GM21737 (cell line): ENCODE measurements around the gene BCL2L14.
"Not testable (repeated sequence)": the region's sequence is repeated elsewhere in the genome, so short reads cannot be mapped to it uniquely, and the experiment has no call there.

Source experiments
- ATAC-seq: cut with Tn5 transposase; IDR thresholded peaks from one replicate; pipeline ENCODE4 v1.9.1; 2021; ENCODE audit warnings: mild to moderate bottlenecking, moderate library complexity; ENCODE audit not compliant: unreplicated experiment

The BCL2L14 gene

GRCh38 chr12:12107678-12108077 lies 36.9 kb downstream of the BCL2L14 start:
- ATAC-seq = no peak

DNA sequence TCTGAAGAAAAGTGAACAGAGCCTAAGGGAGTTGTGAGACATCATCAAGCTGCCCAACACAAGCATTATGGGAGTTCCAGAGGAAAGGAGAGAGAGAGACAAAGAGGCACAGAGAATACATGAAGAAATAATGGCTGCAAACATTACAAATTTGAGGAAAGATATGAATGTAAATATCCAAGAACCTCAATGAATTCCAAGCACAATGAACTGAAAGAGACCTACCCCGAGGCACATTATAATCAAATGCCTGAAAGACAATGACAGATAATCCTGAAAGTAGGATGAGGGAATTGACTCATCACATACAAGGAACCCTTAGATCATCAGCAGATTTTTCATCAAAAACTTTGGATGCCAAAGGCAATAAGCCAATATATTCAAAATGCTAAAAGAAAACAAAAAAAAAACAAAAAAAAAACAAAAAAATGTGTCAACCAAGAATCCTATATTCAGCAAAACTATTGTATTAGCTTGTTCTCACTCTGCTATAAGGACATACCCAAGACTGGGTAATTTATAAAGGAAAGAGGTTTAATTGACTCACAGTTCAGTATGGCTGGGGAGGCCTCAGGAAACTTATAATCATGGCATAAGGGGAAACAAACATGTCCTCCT lies 37.8 kb downstream of the BCL2L14 start:
- ATAC-seq = no peak

GRCh38 chr12:12110923-12111555 lies 40.3 kb downstream of the BCL2L14 start:
- not testable (repeated sequence) for ATAC-seq

GRCh38 chr12:12115514-12115913 lies 44.8 kb downstream of the BCL2L14 start:
- ATAC-seq = no peak

DNA sequence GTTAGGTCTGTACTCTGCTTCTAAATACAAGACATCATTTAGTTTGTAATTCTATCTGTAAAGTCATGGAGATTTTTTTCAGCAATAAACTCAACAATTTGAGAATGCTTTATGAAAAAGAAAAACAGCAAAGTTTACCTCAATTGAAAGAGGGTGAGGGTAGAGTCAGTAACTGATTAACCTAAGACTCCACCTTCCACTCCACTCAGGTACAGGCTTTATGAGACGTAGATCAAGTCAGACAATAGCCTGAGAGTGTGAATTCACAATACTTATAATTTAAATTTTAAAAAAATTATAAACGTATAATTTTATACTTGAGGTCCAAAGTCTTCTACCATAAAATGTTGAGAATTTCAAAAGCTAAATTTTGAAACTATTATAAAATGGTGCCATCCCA lies 45.9 kb downstream of the BCL2L14 start:
- ATAC-seq = no peak

GRCh38 chr12:12121061-12121460 lies 50.3 kb downstream of the BCL2L14 start:
- ATAC-seq = no peak

GRCh38 chr12:12123036-12123604 lies 52.4 kb downstream of the BCL2L14 start:
- no peak for ATAC-seq

DNA sequence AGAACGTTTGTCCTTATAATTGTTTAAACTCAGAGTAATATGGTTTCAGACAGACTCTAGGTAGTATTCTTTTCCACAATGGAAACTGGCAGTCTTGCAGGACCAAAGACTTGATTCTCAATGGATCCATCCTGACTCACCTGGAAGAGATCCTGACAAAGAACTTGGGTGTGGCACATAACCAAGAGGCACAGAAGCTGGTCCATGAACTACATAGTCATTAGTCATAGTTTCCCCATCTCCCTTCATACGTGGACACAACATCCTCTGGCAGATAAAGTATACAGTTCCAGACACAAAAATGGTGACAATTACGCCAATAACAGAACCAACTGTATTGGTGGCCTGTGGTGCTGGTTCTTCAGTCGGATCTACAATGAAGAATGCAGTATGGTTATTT lies 55.8 kb downstream of the BCL2L14 start:
- ATAC-seq = no peak

GRCh38 chr12:12127304-12127703 lies 56.6 kb downstream of the BCL2L14 start:
- no peak for ATAC-seq

GRCh38 chr12:12128670-12129069 lies 57.9 kb downstream of the BCL2L14 start:
- ATAC-seq = no peak

DNA sequence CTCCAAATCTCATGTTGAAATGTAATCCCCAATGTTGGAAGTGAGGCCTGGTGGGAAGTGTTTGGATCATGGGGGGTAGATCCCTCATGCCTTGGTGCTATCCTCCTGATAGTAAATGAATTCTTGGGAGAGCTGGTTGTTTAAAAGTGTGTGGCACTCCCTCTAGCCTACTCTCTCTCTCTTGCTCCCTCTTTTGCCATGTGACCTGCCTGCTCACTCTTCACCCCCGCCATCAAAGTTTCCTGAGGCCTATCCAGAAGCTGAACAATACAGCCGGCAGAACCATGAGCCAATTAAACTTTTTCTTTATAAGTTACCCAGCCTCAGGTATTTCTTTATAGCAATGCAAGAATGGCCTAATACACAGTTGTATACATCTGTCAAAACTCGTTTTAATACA lies 62.5 kb downstream of the BCL2L14 start:
- ATAC-seq = no peak

- no peak for ATAC-seq
Measured at GRCh38 chr12:12133785-12134184, 63.0 kb downstream of the BCL2L14 start.

DNA sequence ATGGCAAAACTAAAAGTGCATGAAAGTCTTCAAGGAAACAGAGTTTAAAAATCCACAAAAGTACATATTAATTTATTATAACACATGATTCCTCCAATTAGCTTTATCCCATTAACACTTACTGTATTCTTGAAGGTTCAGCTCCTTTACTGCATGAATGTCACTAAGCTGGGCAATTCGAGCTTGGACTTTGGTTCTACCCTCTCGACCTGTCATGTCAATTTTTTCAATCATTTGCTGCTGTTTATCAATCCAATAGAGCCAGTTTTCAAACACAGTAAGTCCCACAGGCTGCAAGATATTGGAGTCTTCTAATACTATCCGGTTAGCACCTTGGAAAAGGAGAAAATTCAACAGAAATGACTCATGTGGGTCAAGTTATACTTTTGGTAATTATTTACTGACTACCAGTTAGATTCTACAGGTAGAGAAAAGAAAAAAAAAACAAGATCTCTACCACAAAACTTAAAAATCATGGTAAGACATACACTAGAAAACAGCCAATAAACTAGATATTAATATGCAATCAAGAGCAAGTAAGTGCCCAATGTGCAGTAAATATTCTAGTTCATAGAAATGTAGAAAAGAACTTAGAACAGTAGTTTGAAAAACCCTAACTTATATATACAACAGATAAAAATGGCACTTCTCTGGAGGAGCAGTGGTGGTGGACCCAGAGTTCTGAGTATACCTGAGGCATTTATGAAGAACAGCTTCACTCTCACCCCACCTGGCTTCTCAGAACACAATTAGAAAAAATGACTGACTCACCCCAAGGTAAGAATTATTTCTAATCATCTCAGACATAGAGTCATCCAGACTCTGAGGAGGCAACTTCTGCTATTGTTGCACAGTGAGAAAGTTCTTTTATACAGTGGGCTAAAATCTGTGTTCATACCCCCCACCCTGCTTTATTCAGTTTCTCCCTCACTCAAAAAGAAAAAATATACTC lies 67.7 kb downstream of the BCL2L14 start:
- no peak for ATAC-seq

DNA sequence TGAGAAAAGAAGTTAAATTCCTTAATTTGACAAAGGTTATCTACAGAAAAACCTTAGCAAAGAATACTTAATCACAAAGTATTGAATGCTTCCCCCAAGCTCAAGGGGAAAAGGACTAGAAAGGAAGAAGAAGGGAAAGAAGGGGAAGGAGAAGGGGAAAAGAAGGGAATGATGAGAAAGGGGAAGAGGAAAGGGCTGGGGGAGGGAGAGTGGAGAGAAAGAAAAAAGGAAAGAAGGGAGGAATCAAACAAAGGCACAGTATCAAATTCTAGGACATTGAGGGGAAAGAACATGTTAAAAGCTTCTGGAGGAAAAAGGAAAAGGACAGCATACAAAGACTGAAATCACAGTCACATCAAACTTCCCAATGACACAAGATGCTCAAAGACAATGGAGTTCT lies 70.3 kb downstream of the BCL2L14 start:
- ATAC-seq = no peak

DNA sequence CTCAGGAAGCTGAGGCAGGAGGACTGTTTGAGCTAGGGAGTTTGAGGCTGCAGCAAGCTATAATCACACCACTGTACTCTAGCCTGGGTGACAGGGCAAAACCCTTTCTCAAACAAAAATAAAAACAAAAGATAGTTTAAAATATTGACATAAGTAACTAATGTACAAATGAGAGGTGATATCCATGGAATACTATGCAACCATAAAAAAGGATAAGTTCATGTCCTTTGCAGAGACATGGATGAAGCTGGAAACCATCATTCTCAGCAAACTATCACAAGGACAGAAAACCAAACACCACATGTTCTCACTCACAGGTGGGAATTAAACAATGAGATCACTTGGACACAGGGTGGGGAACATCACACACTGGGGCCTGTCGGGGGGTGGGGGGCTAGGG lies 73.8 kb downstream of the BCL2L14 start:
- not testable (repeated sequence) for ATAC-seq

DNA sequence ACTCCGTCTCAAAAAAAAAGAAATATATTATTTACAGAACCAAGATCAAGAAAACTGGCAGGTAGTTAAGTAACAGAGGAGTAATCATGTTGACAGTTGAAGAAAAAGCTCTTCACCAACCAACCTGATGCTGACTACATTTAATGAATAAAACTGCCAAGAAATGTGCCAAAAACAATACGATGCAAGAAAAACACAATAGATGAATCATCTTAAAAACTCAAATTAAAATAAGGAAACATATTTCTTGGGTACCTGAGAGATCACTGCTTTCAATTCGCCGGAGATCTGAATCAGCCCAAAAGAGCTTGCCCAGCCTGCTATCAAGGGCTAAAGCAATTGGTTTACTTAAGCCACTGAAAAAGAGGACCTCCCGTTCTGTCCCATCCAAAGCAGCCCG lies 76.4 kb downstream of the BCL2L14 start:
- no peak for ATAC-seq
